ENCODE results near the gene VPS8. TPM values are rescaled to one million over a fixed set of nuclear protein-coding genes. Genes with fewer than 3 reads are reported as not detected.

The VPS8 gene
- total RNA-seq, 1 donor: 95.2 TPM

DNA sequence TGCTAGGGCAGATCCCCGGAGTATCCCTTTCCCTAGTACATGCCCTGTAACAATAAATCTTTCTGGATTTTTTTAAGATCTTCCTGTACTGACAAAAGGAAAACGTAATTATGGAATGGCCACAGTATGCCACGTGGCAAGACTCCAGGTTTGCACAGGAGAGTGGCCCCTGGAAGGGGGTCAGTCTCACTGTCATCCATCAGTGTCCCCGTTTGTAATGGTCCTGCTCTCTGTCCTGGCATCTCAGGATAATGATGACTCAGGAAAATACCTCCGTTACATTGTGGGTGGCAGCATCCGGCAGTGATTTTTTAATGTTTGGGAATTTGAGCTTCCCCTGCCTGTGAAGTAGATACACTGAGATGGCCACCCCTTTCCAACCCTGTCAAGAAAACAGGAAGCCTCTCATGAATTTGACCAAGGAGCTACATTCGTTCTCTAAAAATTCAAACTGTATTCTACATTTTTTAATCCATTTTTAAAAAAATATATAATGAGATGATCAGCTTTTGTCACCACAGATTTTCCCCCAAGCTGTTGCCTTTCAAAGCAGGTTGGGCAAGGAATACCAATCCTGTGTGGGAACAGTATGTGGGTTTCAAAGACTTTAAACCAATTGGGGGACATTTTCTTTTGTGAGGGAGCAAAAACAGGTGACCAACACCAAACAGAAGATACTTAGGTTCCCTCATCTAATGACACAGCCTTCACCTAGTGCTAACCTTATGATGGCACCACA lies 230.5 kb downstream of the VPS8 start:
- Histone ChIP-seq H3K4me1 (ENCODE audit: insufficient read depth, low read length) (peaks cover 14% of the 10 kb centered on the region), H3K4me3 (ENCODE audit: insufficient read depth, low read length) (no peak overlapping the region), H3K9me3 (ENCODE audit: low read depth, low read length) (no peaks in the 10 kb centered on the region), H3K27me3 (ENCODE audit: insufficient read depth, low read length) (no peaks in the 10 kb centered on the region), H4K20me1 (ENCODE audit: insufficient read depth, low read length) (no peaks in the 10 kb centered on the region), H3K27ac (ENCODE audit: low read depth, low read length) (no peak overlapping the region), H3K36me3 (ENCODE audit: insufficient read depth, low read length) (no peaks in the 10 kb centered on the region), H2AFZ (ENCODE audit: low read length) (no peak overlapping the region), H3K4me2 (ENCODE audit: insufficient read depth, low read length) (peak overlapping the region; percentile 21), H3K79me2 (ENCODE audit: insufficient read depth, low read length) (no peaks in the 10 kb centered on the region)
- TF ChIP-seq, protein P1, sequence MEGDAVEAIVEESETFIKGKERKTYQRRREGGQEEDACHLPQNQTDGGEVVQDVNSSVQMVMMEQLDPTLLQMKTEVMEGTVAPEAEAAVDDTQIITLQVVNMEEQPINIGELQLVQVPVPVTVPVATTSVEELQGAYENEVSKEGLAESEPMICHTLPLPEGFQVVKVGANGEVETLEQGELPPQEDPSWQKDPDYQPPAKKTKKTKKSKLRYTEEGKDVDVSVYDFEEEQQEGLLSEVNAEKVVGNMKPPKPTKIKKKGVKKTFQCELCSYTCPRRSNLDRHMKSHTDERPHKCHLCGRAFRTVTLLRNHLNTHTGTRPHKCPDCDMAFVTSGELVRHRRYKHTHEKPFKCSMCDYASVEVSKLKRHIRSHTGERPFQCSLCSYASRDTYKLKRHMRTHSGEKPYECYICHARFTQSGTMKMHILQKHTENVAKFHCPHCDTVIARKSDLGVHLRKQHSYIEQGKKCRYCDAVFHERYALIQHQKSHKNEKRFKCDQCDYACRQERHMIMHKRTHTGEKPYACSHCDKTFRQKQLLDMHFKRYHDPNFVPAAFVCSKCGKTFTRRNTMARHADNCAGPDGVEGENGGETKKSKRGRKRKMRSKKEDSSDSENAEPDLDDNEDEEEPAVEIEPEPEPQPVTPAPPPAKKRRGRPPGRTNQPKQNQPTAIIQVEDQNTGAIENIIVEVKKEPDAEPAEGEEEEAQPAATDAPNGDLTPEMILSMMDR (IDR thresholded peaks at IDR 0.05; ENCODE audit: extremely low read depth, low read depth, low read length): no peak
- peak; percentile 27 for DNase-seq (ENCODE audit: insufficient read length, low spot score, missing footprints)

DNA sequence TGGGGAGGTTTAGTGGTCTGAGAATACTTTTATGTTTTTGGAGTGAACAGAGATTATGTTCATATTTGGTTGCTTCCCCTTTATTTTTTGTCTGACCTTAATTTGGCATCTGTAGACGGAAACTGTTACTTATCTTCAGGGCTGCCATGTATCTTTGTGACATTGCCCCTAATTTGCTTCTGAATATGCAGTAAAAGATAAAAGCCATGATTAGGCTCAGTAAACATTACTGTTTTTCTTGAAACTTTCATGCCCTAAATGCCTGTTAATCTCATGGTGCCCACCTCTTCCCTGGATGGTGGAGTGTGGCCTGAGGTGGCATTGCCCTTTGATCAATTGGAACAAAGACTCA lies 234.2 kb downstream of the VPS8 start:
- Histone ChIP-seq H3K79me2 (ENCODE audit: insufficient read depth, low read length) (no peaks in the 10 kb centered on the region), H2AFZ (ENCODE audit: low read length) (peak overlapping the region; percentile 4), H3K27ac (ENCODE audit: low read depth, low read length) (peak overlapping the region; percentile 36), H3K4me1 (ENCODE audit: insufficient read depth, low read length) (peaks cover 14% of the 10 kb centered on the region), H3K4me3 (ENCODE audit: insufficient read depth, low read length) (no peak overlapping the region), H3K27me3 (ENCODE audit: insufficient read depth, low read length) (no peaks in the 10 kb centered on the region), H3K36me3 (ENCODE audit: insufficient read depth, low read length) (peaks cover 9% of the 10 kb centered on the region), H3K9me3 (ENCODE audit: low read depth, low read length) (no peaks in the 10 kb centered on the region), H3K4me2 (ENCODE audit: insufficient read depth, low read length) (peak overlapping the region; percentile 7), H4K20me1 (ENCODE audit: insufficient read depth, low read length) (no peaks in the 10 kb centered on the region)
- peak; percentile 63 for DNase-seq (ENCODE audit: insufficient read length, low spot score, missing footprints)
- TF ChIP-seq, protein P1 (IDR thresholded peaks at IDR 0.05; ENCODE audit: extremely low read depth, low read depth, low read length): no peak

GRCh38 chr3:185046603-185047002 lies 234.6 kb downstream of the VPS8 start:
- TF ChIP-seq, protein P1 (IDR thresholded peaks at IDR 0.05; ENCODE audit: extremely low read depth, low read depth, low read length): no peak
- no peak for DNase-seq (ENCODE audit: insufficient read length, low spot score, missing footprints)
- Histone ChIP-seq H3K9me3 (ENCODE audit: low read depth, low read length) (no peaks in the 10 kb centered on the region), H3K4me1 (ENCODE audit: insufficient read depth, low read length) (peaks cover 14% of the 10 kb centered on the region), H4K20me1 (ENCODE audit: insufficient read depth, low read length) (no peaks in the 10 kb centered on the region), H3K27ac (ENCODE audit: low read depth, low read length) (no peak overlapping the region), H3K27me3 (ENCODE audit: insufficient read depth, low read length) (no peaks in the 10 kb centered on the region), H3K4me2 (ENCODE audit: insufficient read depth, low read length) (no peak overlapping the region), H3K79me2 (ENCODE audit: insufficient read depth, low read length) (no peaks in the 10 kb centered on the region), H3K4me3 (ENCODE audit: insufficient read depth, low read length) (no peak overlapping the region), H3K36me3 (ENCODE audit: insufficient read depth, low read length) (peaks cover 9% of the 10 kb centered on the region), H2AFZ (ENCODE audit: low read length) (no peak overlapping the region)

- Histone ChIP-seq H2AFZ (ENCODE audit: low read length) (no peak overlapping the region), H3K79me2 (ENCODE audit: insufficient read depth, low read length) (no peaks in the 10 kb centered on the region), H3K9me3 (ENCODE audit: low read depth, low read length) (no peaks in the 10 kb centered on the region), H4K20me1 (ENCODE audit: insufficient read depth, low read length) (no peaks in the 10 kb centered on the region), H3K27me3 (ENCODE audit: insufficient read depth, low read length) (no peaks in the 10 kb centered on the region), H3K4me3 (ENCODE audit: insufficient read depth, low read length) (no peak overlapping the region), H3K27ac (ENCODE audit: low read depth, low read length) (no peak overlapping the region), H3K4me2 (ENCODE audit: insufficient read depth, low read length) (no peak overlapping the region), H3K36me3 (ENCODE audit: insufficient read depth, low read length) (peaks cover 14% of the 10 kb centered on the region), H3K4me1 (ENCODE audit: insufficient read depth, low read length) (peaks cover 14% of the 10 kb centered on the region)
- TF ChIP-seq, protein P1 (IDR thresholded peaks at IDR 0.05; ENCODE audit: extremely low read depth, low read depth, low read length): no peak
- DNase-seq (ENCODE audit: insufficient read length, low spot score, missing footprints): no peak
These were observed 237.7 kb downstream of the VPS8 start for GRCh38 chr3:185049710-185050109.
